ENCODE measurements around the gene PSMG4.

PSMG4 gene

DNA sequence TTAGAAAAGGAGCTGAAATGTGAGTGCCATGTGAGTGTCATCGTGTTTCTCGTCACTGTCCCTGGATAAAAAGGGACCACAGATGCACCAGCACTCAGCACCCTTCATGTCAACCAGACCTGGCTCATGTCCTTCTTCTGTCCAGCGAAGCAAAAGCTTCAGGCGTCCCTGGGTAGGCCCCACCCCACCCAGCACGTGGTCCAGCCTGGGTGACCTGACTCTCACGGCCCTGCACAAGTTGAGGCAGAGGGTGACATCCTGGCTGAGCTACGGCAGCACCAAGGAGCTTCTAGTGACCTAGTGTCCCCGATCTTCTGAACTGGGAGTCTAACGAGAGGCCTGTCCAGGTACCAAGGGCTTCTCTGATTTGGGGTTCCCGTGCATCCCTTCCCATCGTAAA is 37.8 kb downstream of the PSMG4 start:
- no peaks in the 10 kb centered on the region for H3K36me3 ChIP-seq (ENCODE audit: control insufficient read depth, low read length)
- H3K27ac ChIP-seq (ENCODE audit: low read depth, low read length): no peak overlapping the region
- H3K4me2 ChIP-seq (ENCODE audit: low read length): no peak overlapping the region
- no peaks in the 10 kb centered on the region for H4K20me1 ChIP-seq (ENCODE audit: control insufficient read depth, insufficient read depth, low read depth, low read length)
- H3K27me3 ChIP-seq (ENCODE audit: control insufficient read depth, low read length): no peaks in the 10 kb centered on the region; the same call in 1 of the 2 replicates
- H3K79me2 ChIP-seq (ENCODE audit: control insufficient read depth, low read length): no peaks in the 10 kb centered on the region
- H3K4me1 ChIP-seq (ENCODE audit: control insufficient read depth, low read length): no peaks in the 10 kb centered on the region
- H3K4me3 ChIP-seq (ENCODE audit: low read length): no peak overlapping the region
- no peaks in the 10 kb centered on the region for H3K9me3 ChIP-seq (ENCODE audit: control insufficient read depth, insufficient read depth, low read length)
- no peaks in the 10 kb centered on the region for H3K9me2 ChIP-seq (replicated peaks; ENCODE audit: control insufficient read depth, low read length)
- TF ChIP-seq, protein P1, sequence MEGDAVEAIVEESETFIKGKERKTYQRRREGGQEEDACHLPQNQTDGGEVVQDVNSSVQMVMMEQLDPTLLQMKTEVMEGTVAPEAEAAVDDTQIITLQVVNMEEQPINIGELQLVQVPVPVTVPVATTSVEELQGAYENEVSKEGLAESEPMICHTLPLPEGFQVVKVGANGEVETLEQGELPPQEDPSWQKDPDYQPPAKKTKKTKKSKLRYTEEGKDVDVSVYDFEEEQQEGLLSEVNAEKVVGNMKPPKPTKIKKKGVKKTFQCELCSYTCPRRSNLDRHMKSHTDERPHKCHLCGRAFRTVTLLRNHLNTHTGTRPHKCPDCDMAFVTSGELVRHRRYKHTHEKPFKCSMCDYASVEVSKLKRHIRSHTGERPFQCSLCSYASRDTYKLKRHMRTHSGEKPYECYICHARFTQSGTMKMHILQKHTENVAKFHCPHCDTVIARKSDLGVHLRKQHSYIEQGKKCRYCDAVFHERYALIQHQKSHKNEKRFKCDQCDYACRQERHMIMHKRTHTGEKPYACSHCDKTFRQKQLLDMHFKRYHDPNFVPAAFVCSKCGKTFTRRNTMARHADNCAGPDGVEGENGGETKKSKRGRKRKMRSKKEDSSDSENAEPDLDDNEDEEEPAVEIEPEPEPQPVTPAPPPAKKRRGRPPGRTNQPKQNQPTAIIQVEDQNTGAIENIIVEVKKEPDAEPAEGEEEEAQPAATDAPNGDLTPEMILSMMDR (IDR thresholded peaks at IDR 0.05; ENCODE audit: low read depth, low read length, poor library complexity, severe bottlenecking): no peak
- TF ChIP-seq EZH2phosphoT487 (IDR thresholded peaks at IDR 0.05; ENCODE audit: borderline replicate concordance, low read length): no peak
- H3F3A ChIP-seq (ENCODE audit: control insufficient read depth, insufficient read depth): no peaks in the 10 kb centered on the region

DNA sequence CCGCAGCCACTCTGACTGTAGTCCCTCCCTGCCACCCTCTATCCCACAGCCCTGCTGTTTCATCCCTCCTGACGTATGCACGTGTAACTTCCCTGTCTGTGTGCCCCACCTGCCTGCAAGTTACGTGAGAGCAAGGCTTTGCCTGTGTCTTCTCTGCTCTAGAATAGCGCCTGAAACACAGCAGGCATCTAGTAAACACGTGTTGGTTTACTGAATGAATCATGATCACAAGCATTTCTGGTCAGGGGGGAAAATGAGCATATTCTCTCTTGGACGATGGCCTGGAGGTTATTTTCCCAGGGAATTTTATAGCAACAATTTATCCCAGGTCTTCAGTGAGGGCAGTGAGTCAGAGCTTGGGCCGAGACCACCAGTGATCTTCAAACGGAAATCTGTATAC is 38.3 kb downstream of the PSMG4 start:
- Histone ChIP-seq H3K4me1 (ENCODE audit: control insufficient read depth, low read length) (no peaks in the 10 kb centered on the region), H3K4me2 (ENCODE audit: low read length) (no peak overlapping the region), H3K4me3 (ENCODE audit: low read length) (no peak overlapping the region), H3F3A (ENCODE audit: control insufficient read depth, insufficient read depth) (no peaks in the 10 kb centered on the region), H4K20me1 (ENCODE audit: control insufficient read depth, insufficient read depth, low read depth, low read length) (no peaks in the 10 kb centered on the region), H3K79me2 (ENCODE audit: control insufficient read depth, low read length) (no peaks in the 10 kb centered on the region), H3K27ac (ENCODE audit: low read depth, low read length) (no peak overlapping the region), H3K9me2 (replicated peaks; ENCODE audit: control insufficient read depth, low read length) (no peaks in the 10 kb centered on the region), H3K27me3 (ENCODE audit: control insufficient read depth, low read length) (peaks cover 3% of the 10 kb centered on the region; the same call in 1 of the 2 replicates), H3K36me3 (ENCODE audit: control insufficient read depth, low read length) (no peaks in the 10 kb centered on the region), H3K9me3 (ENCODE audit: control insufficient read depth, insufficient read depth, low read length) (no peaks in the 10 kb centered on the region)
- TF ChIP-seq EZH2phosphoT487 (IDR thresholded peaks at IDR 0.05; ENCODE audit: borderline replicate concordance, low read length): no peak
- TF ChIP-seq, protein P1 (IDR thresholded peaks at IDR 0.05; ENCODE audit: low read depth, low read length, poor library complexity, severe bottlenecking): no peak

DNA sequence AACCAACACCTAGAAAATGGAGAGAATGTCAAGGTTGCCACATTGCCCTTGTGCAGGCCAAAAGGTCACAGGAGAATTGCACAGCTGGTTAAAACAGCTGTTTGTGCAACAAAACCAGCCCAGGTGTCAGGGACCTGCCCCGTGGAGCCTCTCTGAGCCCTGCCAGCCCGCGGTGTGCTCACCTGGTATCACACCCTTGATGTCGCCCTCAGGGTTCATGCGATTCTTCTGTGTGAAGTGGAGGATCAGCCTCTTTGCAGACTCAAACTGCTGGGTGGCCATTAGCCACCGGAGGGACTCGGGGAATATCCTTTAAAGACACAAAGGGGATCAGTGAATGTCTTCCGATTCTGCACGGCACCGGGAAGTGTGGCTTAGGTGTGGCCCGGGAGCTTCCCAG is 39.2 kb downstream of the PSMG4 start:
- Histone ChIP-seq H3K4me3 (ENCODE audit: low read length) (no peak overlapping the region), H3K9me2 (replicated peaks; ENCODE audit: control insufficient read depth, low read length) (no peaks in the 10 kb centered on the region), H3K4me2 (ENCODE audit: low read length) (no peak overlapping the region), H3K4me1 (ENCODE audit: control insufficient read depth, low read length) (no peaks in the 10 kb centered on the region), H3K36me3 (ENCODE audit: control insufficient read depth, low read length) (no peaks in the 10 kb centered on the region), H3K79me2 (ENCODE audit: control insufficient read depth, low read length) (no peaks in the 10 kb centered on the region), H3K27ac (ENCODE audit: low read depth, low read length) (no peak overlapping the region), H3K9me3 (ENCODE audit: control insufficient read depth, insufficient read depth, low read length) (no peaks in the 10 kb centered on the region), H3K27me3 (ENCODE audit: control insufficient read depth, low read length) (peaks cover 6% of the 10 kb centered on the region), H4K20me1 (ENCODE audit: control insufficient read depth, insufficient read depth, low read depth, low read length) (no peaks in the 10 kb centered on the region), H3F3A (ENCODE audit: control insufficient read depth, insufficient read depth) (no peaks in the 10 kb centered on the region)
- no peak for TF ChIP-seq EZH2phosphoT487 (IDR thresholded peaks at IDR 0.05; ENCODE audit: borderline replicate concordance, low read length)
- TF ChIP-seq, protein P1 (IDR thresholded peaks at IDR 0.05; ENCODE audit: low read depth, low read length, poor library complexity, severe bottlenecking): no peak

DNA sequence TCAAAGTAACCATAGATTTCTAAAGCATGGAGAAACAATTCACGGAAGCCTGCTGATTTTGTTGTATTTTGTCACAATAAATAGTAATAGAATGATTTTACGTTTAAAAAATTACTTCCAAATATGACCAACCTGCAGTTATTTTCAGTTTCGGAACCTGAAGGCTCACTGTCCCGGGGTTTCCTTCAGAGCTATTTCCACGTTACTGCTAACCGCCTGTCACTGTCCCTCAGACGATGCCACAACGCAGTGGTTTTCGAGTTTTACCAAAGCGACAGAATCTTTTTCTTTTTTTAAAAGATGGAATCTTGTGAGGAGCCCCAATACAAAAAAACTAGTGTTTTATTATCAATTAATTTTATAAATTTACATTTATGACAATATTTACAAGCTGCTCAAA is 40.5 kb downstream of the PSMG4 start:
- Histone ChIP-seq H3K4me3 (ENCODE audit: low read length) (no peak overlapping the region), H3K4me2 (ENCODE audit: low read length) (no peak overlapping the region), H3K79me2 (ENCODE audit: control insufficient read depth, low read length) (no peaks in the 10 kb centered on the region), H4K20me1 (ENCODE audit: control insufficient read depth, insufficient read depth, low read depth, low read length) (no peaks in the 10 kb centered on the region), H3K9me2 (replicated peaks; ENCODE audit: control insufficient read depth, low read length) (no peaks in the 10 kb centered on the region), H3F3A (ENCODE audit: control insufficient read depth, insufficient read depth) (no peaks in the 10 kb centered on the region), H3K27me3 (ENCODE audit: control insufficient read depth, low read length) (peaks cover 12% of the 10 kb centered on the region), H3K4me1 (ENCODE audit: control insufficient read depth, low read length) (no peaks in the 10 kb centered on the region), H3K9me3 (ENCODE audit: control insufficient read depth, insufficient read depth, low read length) (no peaks in the 10 kb centered on the region), H3K36me3 (ENCODE audit: control insufficient read depth, low read length) (no peaks in the 10 kb centered on the region), H3K27ac (ENCODE audit: low read depth, low read length) (no peak overlapping the region)
- TF ChIP-seq EZH2phosphoT487 (IDR thresholded peaks at IDR 0.05; ENCODE audit: borderline replicate concordance, low read length): no peak
- TF ChIP-seq, protein P1 (IDR thresholded peaks at IDR 0.05; ENCODE audit: low read depth, low read length, poor library complexity, severe bottlenecking): no peak
